IPS-NIHi11 (cell line): ENCODE results near the gene HPGDS.
"Not testable (repeated sequence)": the region's sequence is repeated elsewhere in the genome, so short reads cannot be mapped to it uniquely, and the experiment has no call there.

Experiments
- DNase-seq: peaks from one replicate; pipeline ENCODE4 v3.0.0; 2012; ENCODE audit warnings: mixed read lengths, low spot score

The HPGDS gene

GRCh38 chr4:94325835-94326234 lies 16.8 kb downstream of the HPGDS start:
- DNase-seq, result no peak

- DNase-seq, result not testable (repeated sequence)
Measured at GRCh38 chr4:94319927-94320326, 22.7 kb downstream of the HPGDS start.

GRCh38 chr4:94307231-94307871 lies 35.3 kb downstream of the HPGDS start:
- DNase-seq, result no peak

GRCh38 chr4:94306713-94307112 lies 35.9 kb downstream of the HPGDS start:
- no peak for DNase-seq

- no peak for DNase-seq
Measured at GRCh38 chr4:94305466-94306225, 37.0 kb downstream of the HPGDS start.

- DNase-seq, result peak; percentile 39
Measured at GRCh38 chr4:94304365-94304971, 38.2 kb downstream of the HPGDS start.

- no peak for DNase-seq
Measured at GRCh38 chr4:94302191-94302590, 40.4 kb downstream of the HPGDS start.

GRCh38 chr4:94298725-94299252 lies 43.8 kb downstream of the HPGDS start:
- DNase-seq, result no peak

GRCh38 chr4:94295473-94295872 lies 47.2 kb downstream of the HPGDS start:
- DNase-seq, result not testable (repeated sequence)

- not testable (repeated sequence) for DNase-seq
Measured at GRCh38 chr4:94293981-94294380, 48.7 kb downstream of the HPGDS start.

GRCh38 chr4:94290245-94290644 lies 52.4 kb downstream of the HPGDS start:
- DNase-seq, result no peak

GRCh38 chr4:94285666-94286065 lies 57.0 kb downstream of the HPGDS start:
- DNase-seq, result no peak

GRCh38 chr4:94284889-94285288 lies 57.7 kb downstream of the HPGDS start:
- no peak for DNase-seq

GRCh38 chr4:94278781-94279180 lies 63.9 kb downstream of the HPGDS start:
- DNase-seq, result no peak

GRCh38 chr4:94277534-94277933 lies 65.1 kb downstream of the HPGDS start:
- DNase-seq, result no peak

- DNase-seq, result no peak
Measured at GRCh38 chr4:94276204-94276603, 66.4 kb downstream of the HPGDS start.

GRCh38 chr4:94274912-94275311 lies 67.7 kb downstream of the HPGDS start:
- no peak for DNase-seq

GRCh38 chr4:94271248-94271647 lies 71.4 kb downstream of the HPGDS start:
- DNase-seq, result no peak

GRCh38 chr4:94267037-94267436 lies 75.6 kb downstream of the HPGDS start:
- DNase-seq, result no peak

- no peak for DNase-seq
Measured at GRCh38 chr4:94262163-94263016, 80.2 kb downstream of the HPGDS start.

GRCh38 chr4:94256828-94257227 lies 85.8 kb downstream of the HPGDS start:
- no peak for DNase-seq

- no peak for DNase-seq
Measured at GRCh38 chr4:94256144-94256783, 86.4 kb downstream of the HPGDS start.
